Astrocyte of the cerebellum (primary cell): ENCODE data around the gene GMDS.
"Not testable (repeated sequence)": the region's sequence is repeated elsewhere in the genome, so short reads cannot be mapped to it uniquely, and the experiment has no call there.

Experiments used
- DNase-seq: peaks from one replicate; pipeline ENCODE4 v3.0.0-alpha.2; 2011; ENCODE audit warnings: low read depth
- H3K4me3 ChIP-seq: 2 replicates; pipeline ENCODE4 v1.5.1; 2011; ENCODE audit warnings: mild to moderate bottlenecking, low read depth, low read length, moderate library complexity
- CTCF ChIP-seq: IDR thresholded peaks from 2 replicates; pipeline ENCODE4 v1.5.1; 2012; ENCODE audit warnings: low read length, low read depth, moderate library complexity, mild to moderate bottlenecking; ENCODE audit errors: missing control alignments
- in situ Hi-C: cut with HindIII; loops from 2 replicates; pipeline ENCODE4 v1.10.0; 2017; ENCODE audit warnings: low sequenced_read_pairs

Gene GMDS

GRCh38 chr6:1849691-1850090, 395.7 kb downstream of the GMDS start:
- no peak for DNase-seq
- H3K4me3 ChIP-seq, result no peak overlapping the region
- in situ Hi-C loops, result no loop called here
- no peak for TF ChIP-seq CTCF

DNA sequence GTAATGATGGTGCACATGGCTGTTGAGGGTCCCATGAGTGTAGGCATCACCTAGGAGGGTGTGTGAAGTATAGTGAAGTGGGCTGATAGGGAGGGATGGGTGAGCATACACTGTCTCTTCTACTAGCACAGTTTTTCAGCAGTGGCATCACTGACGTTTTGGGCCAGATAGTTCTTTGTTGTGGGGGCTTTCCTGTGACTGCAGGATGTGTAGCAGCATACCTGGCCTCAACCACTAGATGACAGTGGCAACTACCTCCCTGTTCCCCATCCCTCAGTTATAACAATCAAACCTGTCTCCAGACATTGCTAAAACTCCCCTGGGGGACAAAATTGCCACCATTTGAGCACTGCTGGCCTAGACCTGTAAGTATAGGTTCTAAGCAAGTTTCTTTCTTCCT, 396.7 kb downstream of the GMDS start:
- DNase-seq, result no peak
- TF ChIP-seq CTCF, result no peak
- in situ Hi-C loops, result no loop called here
- H3K4me3 ChIP-seq, result no peak overlapping the region

DNA sequence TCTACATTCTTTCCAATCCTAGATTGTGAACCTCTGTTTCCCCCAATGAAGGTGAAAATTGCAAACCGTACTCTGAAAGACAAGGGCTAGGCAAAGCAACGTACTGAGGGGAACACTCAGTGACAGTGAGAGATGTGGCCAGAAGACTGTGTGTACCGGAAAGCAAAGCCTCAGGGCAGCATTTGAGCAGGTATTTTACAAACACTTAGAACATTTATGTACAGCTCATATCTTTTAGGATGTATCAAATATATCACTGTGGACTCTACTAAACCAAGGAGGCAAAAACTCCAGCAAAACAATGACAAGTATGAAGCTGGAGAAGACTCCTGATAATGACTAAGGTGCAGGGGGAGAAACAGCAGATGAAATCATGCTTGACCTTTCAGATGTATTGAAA, 398.8 kb downstream of the GMDS start:
- no peak for DNase-seq
- in situ Hi-C loops, result no loop called here
- TF ChIP-seq CTCF, result no peak
- H3K4me3 ChIP-seq, result no peak overlapping the region

GRCh38 chr6:1845543-1845942, 399.9 kb downstream of the GMDS start:
- H3K4me3 ChIP-seq, in situ Hi-C loops, DNase-seq: not testable (repeated sequence)

GRCh38 chr6:1842334-1842733, 403.1 kb downstream of the GMDS start:
- H3K4me3 ChIP-seq, result no peak overlapping the region
- in situ Hi-C loops, result no loop called here
- no peak for DNase-seq
- TF ChIP-seq CTCF, result no peak

DNA sequence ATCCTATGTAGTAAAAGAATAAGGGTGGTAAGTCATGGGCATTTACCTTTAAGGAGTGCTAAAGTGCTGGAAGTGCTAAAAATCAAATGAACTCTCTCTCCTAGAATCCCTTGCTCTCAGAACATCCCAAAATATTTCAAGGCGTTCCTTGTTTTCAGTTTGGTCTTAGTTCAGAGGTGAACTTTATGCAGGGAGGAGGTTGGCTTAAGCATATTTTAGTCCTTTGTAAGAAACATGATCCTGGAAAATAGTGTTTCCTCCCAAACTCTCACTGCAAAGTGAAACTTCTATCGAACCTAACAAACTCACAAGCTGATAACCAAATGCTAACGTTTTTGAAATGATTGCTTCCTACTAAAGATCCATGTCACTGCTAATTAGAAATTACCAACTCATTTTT, 404.3 kb downstream of the GMDS start:
- in situ Hi-C loops, result no loop called here
- TF ChIP-seq CTCF, result no peak
- DNase-seq, result no peak
- no peak overlapping the region for H3K4me3 ChIP-seq

GRCh38 chr6:1840491-1841121, 404.8 kb downstream of the GMDS start:
- in situ Hi-C loops, result no loop called here
- H3K4me3 ChIP-seq, result no peak overlapping the region
- no peak for TF ChIP-seq CTCF
- DNase-seq, result no peak
